Left ventricle myocardium superior (tissue), 1 donor: ENCODE data around the gene ST3GAL3. TPM values are rescaled to one million over a fixed set of nuclear protein-coding genes. Genes with fewer than 3 reads are reported as not detected.
A peak's percentile ranks its signal among the peaks of the same experiment; 100 is the strongest.

Experiments used
- ATAC-seq: fragments of 200-7000 bp; cut with Tn5 transposase; one replicate; pipeline ENCODE4 v1.9.1; 2020; ENCODE audit warnings: mild to moderate bottlenecking, moderate library complexity
- DNase-seq: peaks from one replicate; pipeline ENCODE4 v3.0.0-alpha.2; 2020
- intact Hi-C: fragments of 100-400 bp; cut with micrococcal nuclease; formaldehyde crosslinking; loops from one replicate; pipeline ENCODE4 v1.11.0; 2022
- total RNA-seq: library from RNA; stranded (reverse); fragmentation: NEBNext Ultra II Directional; extraction: Animal tissue kit (Norgen Biotek cat#: 25700); gene quantifications from one replicate; pipeline ENCODE4 v1.2.1, GENCODE V29; 2021
- donor health status: DM: no; HTN: yes; CAD: no; lungs with severe emphysema.

ST3GAL3 gene
- total RNA-seq, 1 donor from 2014 or later, result 24.7 TPM

- no peak for DNase-seq
Observed at GRCh38 chr1:43834280-43835081, 127.1 kb downstream of the ST3GAL3 start.

DNA sequence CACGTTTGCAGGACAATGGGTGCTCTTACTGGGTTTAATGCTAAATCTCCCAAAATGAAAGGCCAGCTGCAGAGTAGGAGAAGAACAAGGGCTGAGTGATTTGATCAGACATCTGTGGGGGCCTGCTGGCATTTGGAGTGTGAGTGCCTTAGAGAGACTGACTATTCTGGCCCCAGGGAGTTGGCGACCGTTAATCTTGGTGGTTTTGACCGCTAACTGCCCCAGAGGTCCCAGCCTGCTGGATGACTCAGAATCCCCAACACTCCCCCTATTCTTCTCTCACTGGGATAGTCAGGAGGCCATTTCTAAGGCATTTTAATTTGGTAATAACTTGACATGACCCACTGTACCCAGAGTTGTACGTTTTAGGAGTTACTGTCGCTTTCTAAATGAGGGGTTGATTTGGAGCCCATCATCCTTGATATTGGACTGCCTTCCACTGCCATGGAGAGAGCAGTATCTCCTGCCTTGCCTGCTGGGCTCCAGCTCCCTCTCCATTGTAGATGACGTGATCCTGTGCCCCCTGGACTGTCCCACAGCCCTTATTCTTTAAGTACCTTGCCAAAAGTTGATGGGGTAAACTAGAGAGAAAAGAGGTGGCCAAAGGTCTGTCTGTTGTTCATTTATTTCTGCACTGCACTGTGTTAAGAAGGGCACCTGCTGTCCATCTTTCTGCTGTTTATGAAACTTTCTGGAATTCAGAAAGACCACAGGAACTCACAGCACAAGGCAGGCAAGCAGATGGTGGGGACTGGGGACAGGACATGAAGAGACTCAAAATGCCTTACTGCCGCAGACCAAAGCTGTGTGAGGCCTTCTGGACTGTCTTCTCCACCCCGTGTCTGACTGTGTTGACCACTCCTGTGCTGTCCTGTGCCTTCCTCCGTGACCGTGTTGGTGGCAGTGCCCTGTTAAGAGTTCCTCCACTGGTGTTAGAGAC is 128.0 kb downstream of the ST3GAL3 start:
- intact Hi-C loops, result no loop called here
- ATAC-seq (peak; percentile 50), DNase-seq (peak; percentile 37)

More at GRCh38 chr1:43834280-43835081, 127.1 kb downstream of the ST3GAL3 start:
- peak; percentile 56 for ATAC-seq
- intact Hi-C loops, result no loop called here

GRCh38 chr1:43836267-43836951 is 129.1 kb downstream of the ST3GAL3 start:
- peak; percentile 76 for DNase-seq
- ATAC-seq, result peak; percentile 86
- intact Hi-C loops, result no loop called here

DNA sequence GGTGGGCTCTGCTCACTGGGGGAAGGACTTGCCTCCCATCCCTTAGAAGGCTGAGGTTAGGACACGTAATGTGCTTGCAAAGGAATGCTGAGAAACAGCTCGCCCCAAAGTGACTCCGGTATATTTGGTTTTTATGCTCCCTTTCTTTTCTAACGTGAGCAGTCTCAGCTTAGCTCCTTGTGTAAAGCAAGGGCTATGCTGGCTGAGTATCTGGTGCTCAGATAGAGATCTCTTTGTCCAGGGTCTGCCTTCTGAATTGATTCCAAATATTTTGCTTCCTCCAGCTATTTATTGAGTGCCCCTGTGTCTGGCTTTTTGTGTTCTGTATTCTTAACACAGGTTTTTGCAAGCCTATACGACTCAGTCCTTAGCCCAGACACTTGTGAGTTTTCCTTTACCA is 131.7 kb downstream of the ST3GAL3 start:
- no peak for ATAC-seq
- DNase-seq, result no peak
- intact Hi-C loops, result no loop called here

GRCh38 chr1:43841321-43842174 is 134.2 kb downstream of the ST3GAL3 start:
- intact Hi-C loops, result no loop called here
- ATAC-seq, result no peak

GRCh38 chr1:43842175-43842498 is 134.8 kb downstream of the ST3GAL3 start:
- ATAC-seq (no peak), DNase-seq (no peak)
- intact Hi-C loops, result no loop called here

More at GRCh38 chr1:43841321-43842174, 134.2 kb downstream of the ST3GAL3 start:
- no peak for DNase-seq

- no peak for DNase-seq
- intact Hi-C loops, result no loop called here
- no peak for ATAC-seq
Observed at GRCh38 chr1:43843684-43844083, 136.3 kb downstream of the ST3GAL3 start.

DNA sequence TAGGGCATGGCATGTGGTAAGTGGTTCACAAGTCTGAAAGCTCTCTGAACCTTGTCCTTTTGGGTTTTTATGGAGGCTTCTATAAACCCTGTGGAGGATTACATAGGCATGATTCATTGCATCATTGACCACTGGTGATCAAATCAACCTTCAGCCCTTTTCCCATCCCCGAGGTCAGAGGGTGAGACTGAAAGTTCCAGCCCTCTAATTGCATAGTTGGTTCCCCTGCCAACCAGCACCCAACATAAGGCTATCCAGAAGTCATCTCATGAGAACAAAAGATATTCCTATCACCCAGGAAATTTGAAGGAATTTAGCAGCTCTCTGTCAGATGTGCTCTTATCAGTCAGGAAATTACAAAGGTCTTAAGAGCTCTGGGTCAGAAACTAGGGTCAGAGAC is 136.8 kb downstream of the ST3GAL3 start:
- intact Hi-C loops, result no loop called here
- ATAC-seq (no peak), DNase-seq (no peak)

DNA sequence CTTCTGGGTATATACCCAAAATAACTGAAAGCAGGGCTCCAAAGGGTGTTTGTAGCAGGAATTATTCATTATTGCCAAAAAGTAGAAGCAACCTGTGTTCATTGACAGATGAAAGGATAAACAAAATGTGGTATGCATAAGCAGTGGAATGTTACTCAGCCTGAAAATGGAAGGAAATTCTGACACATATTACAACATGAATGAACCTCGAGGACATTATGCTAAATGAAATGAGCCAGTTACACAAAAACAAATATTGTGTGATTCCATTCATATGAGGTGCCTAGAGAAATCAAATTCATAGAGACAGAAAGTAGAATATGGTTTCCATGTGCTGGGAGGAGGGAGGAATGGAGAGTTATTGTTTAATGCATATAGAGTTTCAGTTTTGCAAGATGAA is 140.0 kb downstream of the ST3GAL3 start:
- ATAC-seq, result no peak
- intact Hi-C loops, result no loop called here

GRCh38 chr1:43847882-43848281 is 140.5 kb downstream of the ST3GAL3 start:
- intact Hi-C loops, result no loop called here
- ATAC-seq, result no peak

More for the DNA sequence above, 140.0 kb downstream of the ST3GAL3 start:
- DNase-seq, result no peak

GRCh38 chr1:43849670-43850069 is 142.3 kb downstream of the ST3GAL3 start:
- DNase-seq, result no peak
- peak; percentile 69 for ATAC-seq

More at GRCh38 chr1:43847882-43848281, 140.5 kb downstream of the ST3GAL3 start:
- DNase-seq, result no peak

DNA sequence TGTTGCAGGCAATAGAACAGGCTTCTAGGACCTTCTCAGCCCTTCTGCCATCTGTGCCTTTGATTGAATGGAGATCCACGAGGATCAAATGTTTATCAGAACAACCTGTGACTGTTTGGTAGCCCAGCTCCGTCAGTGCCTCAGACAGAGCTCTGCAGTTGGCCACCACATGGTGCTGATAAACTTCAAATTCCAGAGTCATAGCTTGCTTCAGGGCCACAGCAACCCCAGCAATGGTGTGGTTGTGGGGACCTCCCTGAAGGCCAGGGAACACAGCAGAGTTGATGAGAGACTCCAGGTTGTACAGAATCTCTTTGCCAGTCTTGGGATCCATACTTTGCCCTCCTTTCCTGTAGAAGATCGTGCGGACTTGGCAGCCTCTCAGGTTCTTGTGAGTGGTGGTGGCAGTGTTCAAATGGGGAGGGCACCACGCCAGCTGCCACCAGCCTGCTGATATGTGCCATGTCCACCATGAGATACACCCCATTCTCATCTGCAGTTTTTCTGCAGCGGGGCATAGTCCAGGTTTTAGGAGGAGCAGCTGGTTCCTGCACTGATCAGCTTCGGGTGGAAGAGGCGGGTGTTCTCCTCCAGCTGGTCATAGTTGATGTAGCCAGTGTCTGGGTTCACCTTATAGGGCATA is 143.4 kb downstream of the ST3GAL3 start:
- DNase-seq (peak; percentile 53), ATAC-seq (peak; percentile 50)
- intact Hi-C loops, result no loop called here

More at GRCh38 chr1:43849670-43850069, 142.3 kb downstream of the ST3GAL3 start:
- intact Hi-C loops, result no loop called here

DNA sequence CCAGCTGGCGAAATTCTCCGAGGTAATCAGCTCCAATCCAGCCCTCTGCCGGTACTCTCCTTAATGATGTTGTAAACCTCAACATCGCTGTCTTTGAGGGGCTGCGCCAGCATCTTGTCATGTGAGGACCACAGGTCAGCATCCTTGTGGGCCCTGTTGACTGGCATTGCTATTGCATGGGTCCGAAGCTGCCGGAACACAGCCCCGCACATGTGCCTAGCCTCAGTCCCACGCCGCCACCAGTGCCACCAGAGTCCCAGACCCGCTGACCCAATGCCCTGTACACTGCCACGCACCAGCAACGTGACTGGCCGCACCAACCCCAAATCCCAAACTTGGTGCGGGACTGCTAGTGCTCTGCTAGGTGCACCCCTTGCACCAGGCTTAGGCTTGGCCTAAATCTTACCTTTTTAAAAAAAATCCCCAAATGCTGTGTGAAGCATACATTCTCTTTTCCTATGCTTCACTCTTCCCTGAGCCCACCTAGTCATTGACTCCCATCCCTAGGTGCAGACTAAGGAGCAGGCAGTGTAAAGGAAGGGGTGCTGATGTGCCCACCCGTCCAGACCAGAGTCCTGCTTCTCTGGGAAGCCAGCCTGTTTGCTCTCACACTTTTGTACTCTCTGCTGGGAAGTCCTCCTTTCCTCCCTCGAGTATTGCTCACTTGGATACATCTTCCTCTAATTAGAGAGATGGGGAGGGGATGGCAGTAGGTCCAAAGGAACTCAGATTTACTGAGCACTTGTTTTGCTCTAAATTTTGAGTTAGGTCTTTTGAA is 144.4 kb downstream of the ST3GAL3 start:
- DNase-seq (no peak), ATAC-seq (no peak)
- intact Hi-C loops, result no loop called here

DNA sequence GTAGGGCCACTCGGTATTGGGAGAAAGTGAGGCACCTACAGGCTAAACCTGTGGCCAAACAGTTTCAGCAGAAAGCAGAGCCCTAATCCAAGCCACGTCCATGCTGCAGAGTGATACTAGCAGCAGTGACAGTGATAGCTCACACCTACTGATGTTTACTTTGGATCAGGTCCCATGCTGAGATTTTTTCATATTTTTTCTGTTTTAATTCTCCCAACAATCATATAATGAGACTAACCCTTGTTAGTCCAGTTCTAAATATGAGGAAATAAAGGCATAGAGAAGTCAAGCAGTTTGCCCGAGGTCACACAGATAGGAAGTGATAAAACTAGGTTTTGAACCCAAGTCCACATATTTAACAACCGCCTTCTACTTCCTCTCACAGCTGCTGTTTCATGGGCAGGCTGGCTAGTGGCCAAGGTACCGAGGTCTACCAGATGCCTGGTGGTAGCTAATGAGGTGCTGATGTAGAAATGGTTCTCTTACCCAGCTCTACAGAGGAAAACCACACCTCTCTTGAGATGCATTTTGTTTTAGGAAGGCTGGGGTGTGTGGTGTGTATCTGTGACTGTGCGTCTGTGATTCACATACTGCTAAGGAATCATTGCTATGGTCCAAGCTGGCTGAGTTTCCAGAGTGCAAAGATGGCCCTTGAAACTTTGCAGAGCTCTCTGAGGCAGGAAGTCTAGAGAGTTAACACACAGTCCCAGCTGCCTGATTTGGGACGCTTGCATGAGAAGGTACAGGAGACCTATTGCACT is 146.0 kb downstream of the ST3GAL3 start:
- intact Hi-C loops, result no loop called here
- peak; percentile 76 for DNase-seq
- ATAC-seq, result peak; percentile 60

DNA sequence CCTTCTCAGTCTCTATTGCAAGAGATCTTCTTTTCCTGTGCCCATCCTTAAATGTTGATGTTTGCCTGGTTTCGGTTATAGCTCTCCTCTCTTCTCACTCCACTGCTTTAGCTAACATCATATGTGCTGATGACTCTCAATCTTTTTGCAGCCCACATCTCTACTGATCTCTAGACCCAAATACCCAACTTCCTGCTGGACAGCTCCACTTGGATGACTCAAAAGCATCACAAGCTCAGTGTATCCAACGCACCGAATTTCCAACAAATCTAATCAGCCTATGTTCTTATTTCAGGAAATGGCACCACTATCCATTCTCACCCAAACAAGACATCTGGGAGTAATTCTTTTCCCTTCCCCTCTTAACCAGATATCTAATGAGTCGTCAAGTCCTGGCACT is 147.1 kb downstream of the ST3GAL3 start:
- DNase-seq, result no peak
- ATAC-seq, result no peak
- intact Hi-C loops, result no loop called here

DNA sequence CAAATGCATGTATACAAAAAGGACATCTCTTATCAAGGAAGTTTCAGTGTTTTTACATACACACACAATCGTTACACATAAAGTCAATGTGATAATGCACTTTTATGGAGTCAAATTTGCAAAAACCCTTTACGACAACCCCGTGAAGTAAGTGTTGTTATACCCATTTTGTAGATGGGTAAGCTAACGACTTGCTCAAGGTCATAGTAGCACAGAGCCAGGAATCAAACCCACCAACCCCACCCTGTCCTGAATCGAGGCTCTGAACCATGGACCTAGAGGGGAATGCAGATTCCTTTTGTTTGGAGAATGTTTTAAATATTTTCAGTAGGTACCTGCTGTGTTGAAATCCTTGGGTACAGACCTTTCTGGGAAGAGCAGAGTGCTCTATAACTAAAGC is 148.9 kb downstream of the ST3GAL3 start:
- intact Hi-C loops, result no loop called here
- ATAC-seq, result no peak

DNA sequence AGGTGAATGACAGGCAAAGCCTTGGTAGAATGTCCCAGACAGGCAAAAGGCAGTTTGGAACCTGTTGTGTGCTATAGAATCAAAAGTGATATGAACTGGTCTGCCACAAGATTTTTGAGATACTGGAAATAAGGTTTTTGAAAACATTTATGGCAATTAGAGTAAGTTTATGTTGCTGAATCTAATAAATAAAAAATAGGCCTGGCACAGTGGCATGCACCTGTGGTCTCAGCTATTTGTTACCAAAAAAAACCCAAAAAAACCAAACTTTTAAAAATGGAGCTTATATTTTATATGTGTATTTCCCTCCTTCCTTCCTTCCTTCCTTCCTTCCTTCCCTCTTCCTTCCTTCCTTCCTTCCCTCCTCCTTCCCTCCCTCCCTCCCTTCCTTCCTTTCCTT is 149.8 kb downstream of the ST3GAL3 start:
- intact Hi-C loops, result no loop called here
- DNase-seq, result no peak

More for the DNA sequence above, 148.9 kb downstream of the ST3GAL3 start:
- DNase-seq, result no peak

More for the DNA sequence above, 149.8 kb downstream of the ST3GAL3 start:
- no peak for ATAC-seq
